GM19372 (cell line): ENCODE measurements around the gene COPA.
"Not testable (repeated sequence)": the region's sequence is repeated elsewhere in the genome, so short reads cannot be mapped to it uniquely, and the experiment has no call there.

Experiments used
- ATAC-seq: cut with Tn5 transposase; IDR thresholded peaks from one replicate; pipeline ENCODE4 v1.9.1; 2021; ENCODE audit warnings: mild to moderate bottlenecking, low read depth, moderate library complexity; ENCODE audit not compliant: unreplicated experiment

COPA gene

DNA sequence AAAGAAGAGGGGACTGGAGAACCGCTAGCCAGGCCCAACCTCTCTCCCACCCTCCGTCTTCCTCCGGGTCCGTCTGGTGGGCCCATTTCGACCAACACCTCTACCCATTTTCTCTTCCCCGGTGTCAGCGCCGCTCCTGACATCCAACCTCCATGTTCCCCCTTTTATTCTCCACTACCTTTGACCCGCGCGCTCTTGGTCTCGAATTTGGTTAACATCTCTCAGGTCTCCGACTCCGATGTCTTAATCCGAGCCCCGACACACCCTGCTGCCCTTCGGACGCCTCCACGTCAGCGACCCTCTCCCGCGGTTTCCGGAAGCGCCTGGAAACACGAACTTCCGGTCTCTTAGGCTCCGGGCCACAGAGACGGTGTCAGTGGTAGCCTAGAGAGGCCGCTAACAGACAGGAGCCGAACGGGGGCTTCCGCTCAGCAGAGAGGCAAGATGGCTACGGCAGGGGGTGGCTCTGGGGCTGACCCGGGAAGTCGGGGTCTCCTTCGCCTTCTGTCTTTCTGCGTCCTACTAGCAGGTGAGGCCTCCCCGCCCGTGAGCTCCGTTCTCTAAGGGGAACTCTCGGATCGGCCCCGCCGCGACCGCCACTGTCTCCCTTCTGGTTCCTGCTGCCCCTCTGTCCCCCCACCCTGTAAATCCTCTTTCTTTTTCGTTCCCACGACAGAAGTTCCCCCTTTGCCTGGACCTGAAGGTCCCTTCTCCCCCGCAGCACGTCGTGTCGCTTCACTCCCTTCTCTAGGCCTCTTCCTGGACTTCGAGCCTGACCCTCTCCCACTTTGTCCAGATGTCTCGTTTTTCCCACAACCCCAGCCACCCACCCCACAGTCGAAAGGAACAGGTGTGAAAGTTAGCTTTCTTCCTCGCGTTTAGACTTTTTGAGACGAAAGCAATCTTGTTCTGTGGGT, at the start of gene COPA, which contains the start of gene NCSTN:
COPA (minus strand) TSS at position 298 of the 917 bp plus-strand sequence; CDS start at position 218, 80 bp downstream.
NCSTN (plus strand) TSS at position 431 of the 917 bp plus-strand sequence; CDS start at position 445, 14 bp downstream.
- ATAC-seq, result peak; percentile 93

DNA sequence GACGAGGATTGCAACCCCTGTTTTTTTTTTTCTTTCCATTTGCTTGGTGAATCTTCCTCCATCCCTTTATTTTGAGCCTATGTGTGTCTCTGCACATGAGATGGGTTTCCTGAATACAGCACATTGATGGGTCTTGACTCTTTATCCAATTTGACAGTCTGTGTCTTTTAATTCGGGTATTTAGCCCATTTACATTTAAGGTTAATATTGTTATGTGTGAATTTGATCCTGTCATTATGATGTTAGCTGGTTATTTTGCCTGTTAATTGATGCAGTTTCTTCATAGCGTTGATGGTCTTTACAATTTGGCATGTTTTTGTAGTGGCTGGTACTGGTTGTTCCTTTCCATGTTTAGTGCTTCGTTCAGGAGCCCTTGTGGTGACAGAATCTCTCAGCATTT, 45.4 kb upstream of the COPA start:
- not testable (repeated sequence) for ATAC-seq

DNA sequence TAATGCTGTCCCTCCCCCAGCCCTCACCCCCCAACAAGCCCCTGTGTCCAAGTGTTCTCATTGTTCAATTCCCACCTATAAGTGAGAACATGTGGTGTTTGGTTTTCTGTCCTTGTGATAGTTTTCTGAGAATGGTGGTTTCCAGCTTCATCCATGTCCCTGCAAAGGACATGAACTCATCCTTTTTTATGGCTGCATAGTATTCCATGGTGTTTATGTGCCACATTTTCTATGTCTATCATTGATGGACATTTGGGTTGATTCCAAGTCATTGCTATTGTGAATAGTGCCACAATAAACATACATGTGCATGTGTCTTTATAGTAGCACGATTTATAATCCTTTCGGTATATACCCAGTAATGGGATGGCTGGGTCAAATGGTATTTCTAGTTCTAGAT, 41.8 kb upstream of the COPA start:
- not testable (repeated sequence) for ATAC-seq

DNA sequence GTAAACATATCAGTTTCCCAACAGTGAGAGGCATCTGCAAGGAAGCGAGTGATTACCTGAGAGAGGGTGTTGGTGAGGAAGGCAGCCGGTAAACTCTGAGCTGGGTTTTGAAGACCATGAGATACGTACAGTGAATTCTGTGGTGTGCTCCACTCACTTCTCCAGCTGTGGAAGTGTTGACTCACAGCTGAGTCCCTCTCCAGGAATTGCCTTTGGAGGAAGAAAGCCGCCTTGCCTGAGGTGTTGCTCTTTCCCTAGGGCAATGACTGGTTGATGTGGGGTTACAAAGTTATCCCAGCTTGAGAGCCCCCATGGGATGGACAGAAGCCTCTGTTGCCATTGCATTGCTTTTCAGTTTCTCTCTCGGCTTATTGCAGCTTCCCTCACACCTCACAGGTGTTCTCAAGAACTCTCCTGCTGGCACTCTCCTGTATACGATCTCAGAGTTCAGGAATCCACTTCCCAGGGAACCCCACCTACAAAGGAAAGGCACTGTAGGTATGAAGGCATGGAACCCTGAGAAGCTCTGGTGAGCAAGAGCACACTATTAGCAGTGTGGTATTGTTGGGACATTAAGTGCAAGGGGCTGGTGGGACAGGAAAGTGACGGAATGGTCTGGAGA, 34.6 kb upstream of the COPA start:
- ATAC-seq, result no peak

DNA sequence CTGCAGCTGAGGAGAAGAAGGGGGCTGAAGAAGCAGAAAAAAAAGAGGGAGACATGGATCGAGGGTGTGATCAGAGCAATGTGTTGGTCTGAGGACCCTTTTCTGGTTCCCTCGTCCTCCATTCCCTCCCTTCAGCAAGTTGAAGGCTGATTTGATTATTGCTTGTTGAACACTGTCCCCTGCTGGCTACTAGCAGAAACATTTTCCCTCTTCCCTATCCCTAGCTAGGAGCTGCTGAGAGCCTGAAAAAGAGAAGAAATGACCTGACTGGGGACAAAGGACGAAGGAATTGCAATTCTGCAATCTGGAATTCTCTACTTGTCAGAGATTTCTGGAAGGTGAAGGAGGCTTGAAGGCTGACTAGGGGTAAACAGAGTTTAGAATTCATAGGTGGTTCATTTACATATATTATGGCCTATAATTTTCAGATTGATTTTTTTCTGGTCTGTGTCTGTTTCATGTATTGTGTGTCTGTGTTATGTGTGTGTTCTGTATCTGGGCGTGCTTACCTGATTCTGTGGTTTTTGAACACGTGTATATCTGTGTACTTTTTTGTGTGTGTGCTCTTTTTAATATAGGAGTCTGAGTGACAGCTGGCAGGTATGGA, 33.6 kb upstream of the COPA start:
- ATAC-seq, result no peak

DNA sequence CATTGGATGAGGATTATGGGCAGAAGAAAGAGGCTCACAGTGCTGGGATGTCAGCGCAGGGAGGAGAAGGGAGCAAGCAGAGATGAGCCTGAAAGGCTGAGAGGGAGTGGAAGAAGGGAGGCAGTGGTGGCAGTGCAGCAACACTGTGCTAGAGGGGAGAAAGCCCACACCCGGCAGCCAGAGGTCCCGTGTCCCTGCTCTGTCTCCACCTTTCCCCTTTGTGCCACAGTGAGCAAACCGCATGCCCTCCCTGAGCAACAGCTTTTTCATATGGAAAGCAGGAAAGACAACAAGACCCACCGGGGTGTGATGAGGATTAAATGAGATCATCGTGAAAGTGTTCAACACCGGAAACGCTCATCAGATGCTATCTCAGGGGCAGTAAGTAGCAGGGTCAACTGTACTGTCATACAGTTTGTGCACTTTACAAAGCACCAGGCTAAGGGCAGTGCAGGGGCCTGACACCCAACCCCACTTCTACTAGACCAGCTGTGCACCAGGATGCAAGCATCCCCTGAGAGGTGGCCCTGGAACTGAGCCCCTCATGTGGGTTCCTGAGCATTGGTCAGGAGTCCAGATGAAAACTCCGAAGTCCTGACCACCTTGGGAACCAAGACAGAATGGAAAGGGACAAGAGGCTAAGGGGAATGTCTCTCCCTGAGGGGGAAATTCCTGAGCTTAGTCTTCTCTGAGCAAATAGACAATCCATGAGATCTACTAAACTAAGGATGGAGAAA, 32.9 kb upstream of the COPA start:
- no peak for ATAC-seq

DNA sequence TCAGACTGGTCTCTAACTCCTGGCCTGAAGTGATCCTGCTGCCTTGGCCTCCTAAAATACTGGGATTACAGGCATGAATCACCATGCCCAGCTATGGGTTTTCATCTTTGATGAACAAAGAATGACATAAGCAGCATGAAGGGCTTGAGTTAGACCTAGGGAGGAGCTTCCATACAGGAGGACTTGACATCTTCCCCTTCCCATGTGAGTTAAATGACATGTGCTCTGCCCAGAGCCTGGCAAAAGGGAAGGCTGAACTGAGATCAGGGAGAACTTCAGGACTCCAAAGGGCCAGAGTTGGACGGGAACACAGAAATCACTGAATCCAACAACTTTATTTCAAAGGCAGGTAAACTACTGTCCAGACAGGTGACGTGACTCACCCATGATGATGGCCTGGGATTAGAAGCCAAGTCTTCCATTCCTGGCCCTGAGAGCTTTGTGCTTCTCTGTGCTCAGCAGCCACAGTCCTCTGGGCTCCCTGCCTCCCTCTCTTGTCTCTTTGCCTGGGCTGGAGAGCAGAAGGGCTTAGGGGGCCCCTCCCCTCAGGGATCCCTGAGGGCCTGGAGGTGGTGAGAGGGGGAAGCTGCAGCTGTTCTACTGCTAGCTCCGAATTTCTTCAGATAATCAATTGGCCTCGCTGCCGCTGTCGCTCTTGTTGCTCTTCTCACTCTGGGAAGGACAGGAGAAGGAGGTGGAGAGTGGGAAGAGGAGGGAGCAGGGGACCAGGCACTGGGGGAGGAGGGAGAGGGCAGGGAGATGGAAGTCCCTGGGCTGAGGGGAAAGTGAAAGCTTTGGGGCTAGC, 31.5 kb upstream of the COPA start:
- no peak for ATAC-seq

DNA sequence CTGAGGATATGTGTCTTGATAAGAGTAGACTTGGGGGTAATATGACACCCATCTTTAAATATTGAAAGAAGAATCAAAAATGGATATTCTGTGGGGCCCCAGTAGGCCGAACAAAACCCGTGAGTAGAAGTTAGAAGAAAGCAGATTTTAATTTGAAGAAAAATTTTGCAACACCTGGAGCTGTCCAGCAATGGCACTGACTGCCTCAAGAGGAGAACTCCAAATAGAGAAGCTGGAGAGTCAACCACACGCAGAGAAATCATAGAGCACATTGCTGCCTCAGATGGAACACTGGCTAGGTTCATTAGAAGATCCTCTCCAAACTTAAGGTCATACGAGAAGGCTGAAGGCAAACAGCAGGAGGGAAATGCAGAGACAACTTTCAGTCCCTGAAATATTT, 30.6 kb upstream of the COPA start:
- no peak for ATAC-seq

DNA sequence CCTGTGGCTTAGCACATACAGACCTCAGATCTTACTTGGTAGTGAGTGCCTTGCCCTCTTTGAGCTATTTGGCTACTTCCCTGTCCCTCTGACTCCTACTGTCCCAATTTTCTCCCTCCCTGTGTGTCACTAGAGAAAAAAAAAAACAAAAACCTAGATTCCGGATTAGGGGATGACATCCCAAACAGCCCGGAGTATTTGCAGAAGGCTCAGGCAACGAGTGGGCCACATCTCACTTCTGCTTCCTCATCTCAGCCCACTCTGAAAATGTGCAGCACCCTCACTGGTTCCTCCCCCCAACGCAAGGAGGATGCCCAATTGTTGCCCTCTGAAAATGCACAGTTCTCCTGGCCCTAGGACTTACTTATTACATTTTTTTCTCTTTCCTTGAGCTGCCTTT, 28.7 kb upstream of the COPA start:
- no peak for ATAC-seq

DNA sequence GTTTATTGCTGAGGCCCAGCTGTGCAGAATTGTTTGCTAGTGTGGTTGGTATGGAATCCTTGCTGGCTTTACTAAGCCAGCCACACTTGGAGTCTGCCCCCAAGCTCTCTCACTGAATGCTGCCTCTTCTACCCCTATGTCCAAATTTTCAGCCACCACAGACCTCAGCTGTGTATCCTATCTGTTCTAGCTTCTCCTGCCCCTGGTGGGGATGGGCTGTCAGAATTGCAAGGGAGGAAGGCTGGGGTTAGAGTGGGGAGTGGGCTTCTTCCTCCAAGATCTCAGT, 28.2 kb upstream of the COPA start:
- ATAC-seq, result no peak

DNA sequence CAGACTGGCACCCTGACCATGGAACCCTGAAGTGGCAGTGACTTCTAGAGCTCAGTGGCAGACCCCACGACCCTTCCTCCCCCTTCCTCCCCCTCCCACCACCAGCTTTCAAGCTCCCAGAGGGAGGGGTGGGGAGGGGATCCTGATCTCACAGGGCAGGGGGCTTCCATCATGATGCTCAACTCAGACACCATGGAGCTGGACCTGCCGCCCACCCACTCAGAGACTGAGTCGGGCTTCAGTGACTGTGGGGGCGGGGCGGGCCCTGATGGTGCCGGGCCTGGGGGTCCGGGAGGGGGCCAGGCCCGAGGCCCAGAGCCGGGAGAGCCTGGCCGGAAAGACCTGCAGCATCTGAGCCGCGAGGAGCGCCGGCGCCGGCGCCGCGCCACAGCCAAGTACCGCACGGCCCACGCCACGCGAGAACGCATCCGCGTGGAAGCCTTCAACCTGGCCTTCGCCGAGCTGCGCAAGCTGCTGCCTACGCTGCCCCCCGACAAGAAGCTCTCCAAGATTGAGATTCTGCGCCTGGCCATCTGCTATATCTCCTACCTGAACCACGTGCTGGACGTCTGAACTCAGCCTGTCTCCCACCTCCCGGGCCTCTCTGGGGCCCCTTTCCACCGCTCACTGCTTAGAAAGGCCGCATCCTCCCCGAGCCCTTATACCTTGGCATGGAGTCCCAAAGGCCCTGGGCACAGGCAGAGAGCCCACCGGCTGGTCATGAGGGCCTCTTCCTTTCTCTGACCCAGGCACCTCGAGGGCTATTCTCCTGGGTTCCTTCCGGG, 27.7 kb upstream of the COPA start:
- no peak for ATAC-seq

DNA sequence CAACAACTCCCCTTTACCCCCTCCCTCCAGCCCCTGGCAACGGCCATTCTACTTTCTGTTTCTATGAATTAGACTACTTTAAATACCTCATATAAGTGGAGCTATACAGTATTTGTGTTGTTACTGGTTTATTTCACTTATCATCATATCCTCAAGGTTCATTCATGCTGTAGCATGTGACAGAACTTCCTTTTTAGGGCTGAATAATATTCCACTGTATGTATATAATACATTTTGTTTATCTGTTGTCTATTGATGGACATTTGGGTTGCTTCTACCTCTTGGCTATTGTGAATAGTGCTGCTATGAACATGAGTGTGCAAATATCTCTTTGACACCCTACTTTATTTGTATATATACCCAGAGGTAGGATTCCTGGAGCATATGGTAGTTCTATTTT, 26.0 kb upstream of the COPA start:
- no peak for ATAC-seq

DNA sequence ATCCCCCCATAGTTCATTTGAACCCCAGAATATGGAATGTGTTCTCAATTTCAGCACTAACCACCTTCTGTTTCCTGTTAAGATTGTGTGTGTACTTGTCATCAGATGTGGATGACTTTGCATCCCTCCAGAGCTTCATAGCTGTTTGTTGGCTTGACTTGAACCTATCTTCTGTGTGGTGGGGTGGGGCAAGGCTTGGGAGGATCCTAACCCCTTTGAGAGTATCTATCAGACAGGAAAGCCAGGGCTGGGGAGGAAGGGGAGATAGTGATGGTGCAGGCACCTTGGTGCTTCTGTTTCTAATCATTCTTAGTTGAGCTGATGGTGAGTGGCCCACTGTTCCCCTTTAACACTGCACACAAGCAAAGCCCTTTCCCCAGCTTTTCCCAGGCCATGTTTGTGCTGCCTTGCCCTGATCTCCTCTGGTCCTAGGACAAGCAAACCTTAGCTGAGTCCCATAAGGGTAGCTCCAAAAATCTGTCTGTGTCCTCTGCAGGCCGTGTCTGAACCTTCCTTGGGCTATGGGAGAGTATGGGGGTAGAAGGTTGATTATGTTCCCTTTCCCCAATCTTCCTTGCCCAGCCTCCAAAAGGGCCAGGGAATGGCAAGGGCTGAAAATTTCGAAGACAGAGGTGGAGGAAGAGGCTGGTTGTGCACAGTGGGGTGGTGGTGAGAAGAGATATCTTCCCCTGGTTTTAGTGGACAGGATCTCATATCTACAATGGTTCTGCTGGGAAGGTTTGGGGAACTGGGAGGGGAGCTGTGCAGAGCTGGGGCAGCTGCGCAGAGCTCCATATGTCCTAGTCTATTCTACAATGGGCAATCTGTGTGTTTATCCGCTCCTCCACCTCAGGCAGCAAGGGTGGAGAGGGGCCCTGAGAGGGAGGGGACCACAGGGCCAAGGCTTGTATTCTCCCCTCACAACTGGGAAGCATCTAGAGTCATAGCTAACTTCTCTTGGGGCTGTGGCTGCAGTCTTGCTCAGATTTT, 25.2 kb upstream of the COPA start:
- no peak for ATAC-seq

DNA sequence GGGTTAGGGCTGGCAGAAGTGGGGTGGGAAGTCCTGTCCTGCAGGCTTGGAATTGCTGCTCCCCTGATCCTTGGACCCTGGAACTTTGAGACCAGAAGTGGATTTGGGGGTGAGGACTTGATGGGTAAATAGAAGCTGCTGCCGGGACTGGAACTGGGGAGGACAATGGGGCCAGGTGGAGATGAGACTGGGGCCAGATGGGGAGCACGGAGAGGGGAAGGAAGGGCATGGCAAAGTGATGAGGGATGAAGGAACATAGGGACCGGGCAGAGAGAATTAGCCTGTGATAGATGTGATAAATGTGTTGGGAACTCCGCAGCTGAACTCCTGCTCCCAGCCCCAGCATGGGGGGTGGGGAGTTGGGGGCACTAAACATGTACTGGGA, 24.5 kb upstream of the COPA start:
- ATAC-seq, result no peak

DNA sequence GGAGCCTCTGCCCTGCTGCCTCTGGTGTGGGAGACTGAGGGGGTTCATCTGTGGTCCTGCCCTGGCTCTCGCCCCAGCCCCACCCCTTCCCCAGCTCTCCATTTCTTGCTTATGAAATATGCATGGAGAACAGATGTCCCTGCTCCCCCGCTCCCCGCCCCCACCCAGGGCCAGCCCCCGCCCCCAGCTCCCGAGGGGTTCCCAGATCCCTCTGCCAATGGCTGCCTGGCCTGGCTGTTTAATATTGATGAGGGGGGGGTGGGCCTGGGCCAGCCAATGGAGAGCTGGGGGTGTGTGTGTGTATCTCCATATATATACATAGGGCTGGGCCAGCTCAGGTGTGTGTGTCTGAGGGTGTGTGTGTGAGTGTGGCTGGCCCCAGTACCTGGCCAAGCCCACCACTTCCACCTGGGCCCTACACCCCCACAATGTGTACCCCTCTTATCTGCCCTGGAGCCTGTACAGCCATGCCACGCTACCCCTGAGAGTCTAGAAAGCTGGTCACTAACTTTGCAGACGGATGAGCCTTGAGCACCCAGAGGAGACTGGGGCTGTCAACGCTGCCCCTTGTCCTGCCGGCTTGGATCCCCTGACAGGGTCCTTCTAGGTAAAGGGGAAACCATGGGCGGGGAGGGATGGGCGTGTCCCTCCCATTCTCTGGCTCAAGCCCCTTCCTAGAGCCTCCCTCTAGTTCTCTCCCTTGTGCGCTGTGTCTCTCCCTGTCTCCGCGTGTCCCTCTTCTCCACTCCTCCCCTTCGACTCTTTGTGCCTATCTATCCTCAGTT, 23.9 kb upstream of the COPA start, which contains the start of gene NHLH1:
NHLH1 (plus strand) TSS at position 341 of the 785 bp plus-strand sequence. CDS start 3,661 bp downstream, outside the sequence.
- ATAC-seq, result no peak

DNA sequence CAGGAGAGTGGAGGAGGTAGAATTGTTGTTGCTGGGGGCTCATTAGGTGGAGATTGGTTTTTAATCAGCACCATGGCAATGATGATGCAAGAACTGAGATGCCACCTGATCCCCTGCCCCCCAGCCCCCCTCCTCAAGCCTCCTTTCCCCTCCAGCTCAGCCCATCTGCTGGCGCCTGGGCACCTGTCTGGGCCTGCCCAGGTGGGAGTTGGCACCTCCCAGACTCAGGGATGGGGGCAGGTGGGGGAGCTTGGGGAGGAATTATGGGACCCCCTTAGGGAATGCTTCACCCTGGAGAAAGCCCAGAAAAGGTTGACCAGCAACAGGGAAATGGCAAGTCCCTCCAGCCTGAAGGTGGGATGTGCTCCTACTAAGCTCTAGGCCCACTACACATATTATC, 22.3 kb upstream of the COPA start:
- ATAC-seq, result no peak
